Measurements from ENCODE around the gene ZNF773.

DNA sequence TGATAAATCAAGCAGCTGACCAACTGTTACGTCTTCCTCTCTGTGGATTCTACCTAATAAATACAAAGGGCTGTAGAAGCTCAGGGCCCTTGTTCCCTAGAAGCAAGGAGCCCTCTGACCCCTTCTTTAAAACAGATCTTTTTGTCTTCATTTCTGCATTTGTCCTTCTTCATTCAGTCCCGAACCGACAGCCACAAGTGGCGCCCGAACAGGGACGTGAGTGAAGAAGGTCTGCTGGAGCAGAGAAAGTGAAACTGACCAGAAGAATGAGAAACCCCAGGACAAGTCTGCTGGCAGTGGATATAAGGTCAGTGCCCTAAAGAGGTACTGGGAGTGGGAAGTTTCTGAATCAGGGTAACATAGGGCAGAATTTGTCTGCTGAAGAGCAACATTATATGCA is 13.1 kb downstream of the ZNF773 start:
- no peak for TF ChIP-seq POLR2AphosphoS5 (IDR thresholded peaks at IDR 0.05; ENCODE audit: insufficient read depth, low read depth, low read length)
- TF ChIP-seq, protein P1, sequence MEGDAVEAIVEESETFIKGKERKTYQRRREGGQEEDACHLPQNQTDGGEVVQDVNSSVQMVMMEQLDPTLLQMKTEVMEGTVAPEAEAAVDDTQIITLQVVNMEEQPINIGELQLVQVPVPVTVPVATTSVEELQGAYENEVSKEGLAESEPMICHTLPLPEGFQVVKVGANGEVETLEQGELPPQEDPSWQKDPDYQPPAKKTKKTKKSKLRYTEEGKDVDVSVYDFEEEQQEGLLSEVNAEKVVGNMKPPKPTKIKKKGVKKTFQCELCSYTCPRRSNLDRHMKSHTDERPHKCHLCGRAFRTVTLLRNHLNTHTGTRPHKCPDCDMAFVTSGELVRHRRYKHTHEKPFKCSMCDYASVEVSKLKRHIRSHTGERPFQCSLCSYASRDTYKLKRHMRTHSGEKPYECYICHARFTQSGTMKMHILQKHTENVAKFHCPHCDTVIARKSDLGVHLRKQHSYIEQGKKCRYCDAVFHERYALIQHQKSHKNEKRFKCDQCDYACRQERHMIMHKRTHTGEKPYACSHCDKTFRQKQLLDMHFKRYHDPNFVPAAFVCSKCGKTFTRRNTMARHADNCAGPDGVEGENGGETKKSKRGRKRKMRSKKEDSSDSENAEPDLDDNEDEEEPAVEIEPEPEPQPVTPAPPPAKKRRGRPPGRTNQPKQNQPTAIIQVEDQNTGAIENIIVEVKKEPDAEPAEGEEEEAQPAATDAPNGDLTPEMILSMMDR (IDR thresholded peaks at IDR 0.05; ENCODE audit: extremely low read depth in 1 of 2, insufficient read depth in 1 of 2, low read depth in 1 of 2, low read length in 2 of 2), result no peak
- TF ChIP-seq, protein P2, sequence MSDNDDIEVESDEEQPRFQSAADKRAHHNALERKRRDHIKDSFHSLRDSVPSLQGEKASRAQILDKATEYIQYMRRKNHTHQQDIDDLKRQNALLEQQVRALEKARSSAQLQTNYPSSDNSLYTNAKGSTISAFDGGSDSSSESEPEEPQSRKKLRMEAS (IDR thresholded peaks at IDR 0.05; ENCODE audit: insufficient read depth, insufficient read length), result no peak

Measured in endothelial cell of umbilical vein (primary cell).